ENCODE measurements around the gene NAA80.

The NAA80 gene

GRCh38 chr3:50266017-50266416 lies 33.2 kb downstream of the NAA80 start:
- no CpG with 5 or more reads among the region's 6 CpGs for WGBS, 2 donors (ENCODE audit: extremely low coverage in 2 of 2, insufficient read length in 2 of 2, insufficient replicate concordance in 1 of 2)
- no peak for DNase-seq (ENCODE audit: low spot score)
- no peak overlapping the region for H4K91ac ChIP-seq (ENCODE audit: low read depth, low read length, poor library complexity)

GRCh38 chr3:50265571-50265970 lies 33.6 kb downstream of the NAA80 start:
- Histone ChIP-seq H2AK5ac (ENCODE audit: low read depth, low read length) (peak overlapping the region; percentile 98), H2BK5ac (ENCODE audit: low read length) (peak overlapping the region; percentile 99), H3K36me3 (replicated peaks in 1 of 2; ENCODE audit: control insufficient read depth in 2 of 2, insufficient read depth in 2 of 2, low read length in 2 of 2) (no peaks in the 10 kb centered on the region), H3K14ac (ENCODE audit: low read length) (no peak overlapping the region), H3K4me1 (ENCODE audit: control insufficient read depth in 2 of 2, insufficient read depth in 1 of 2, low read depth in 1 of 2, low read length in 2 of 2) (peaks cover 51 to 71% of the 10 kb centered on the region in 2 donors), H3K79me1 (ENCODE audit: low read depth, low read length) (peaks cover 3% of the 10 kb centered on the region), H2AFZ (ENCODE audit: low read length) (no peak overlapping the region), H3K4me2 (ENCODE audit: insufficient read depth, low read length, poor library complexity, severe bottlenecking) (no peak overlapping the region), H3K18ac (ENCODE audit: low read length) (peak overlapping the region; percentile 99), H3K4me3 (ENCODE audit: low read length in 2 of 2) (no peak overlapping the region), H3K9ac (ENCODE audit: low read depth, low read length, poor library complexity) (peak overlapping the region; percentile 44), H2BK12ac (ENCODE audit: low read length) (peak overlapping the region; percentile 97), H2BK120ac (ENCODE audit: low read depth, low read length) (peak overlapping the region; percentile 88), H2BK15ac (ENCODE audit: low read length) (peak overlapping the region; percentile 94), H3K23ac (ENCODE audit: low read depth, low read length, poor library complexity) (peak overlapping the region; percentile 25), H4K91ac (ENCODE audit: low read depth, low read length, poor library complexity) (peak overlapping the region; percentile 98), H3K9me3 (replicated peaks in 1 of 2; ENCODE audit: control insufficient read depth in 2 of 2, insufficient read depth in 1 of 2, low read depth in 1 of 2, low read length in 2 of 2) (no peaks in the 10 kb centered on the region), H3K4ac (ENCODE audit: low read length) (peak overlapping the region; percentile 69), H3K27me3 (ENCODE audit: control insufficient read depth in 3 of 3, insufficient read depth in 3 of 3, low read depth in 1 of 3, low read length in 3 of 3) (no peaks in the 10 kb centered on the region), H3K27ac (replicated peaks; ENCODE audit: low read length) (peak overlapping the region; percentile 82), H4K8ac (ENCODE audit: low read depth, low read length) (no peak overlapping the region)
- DNase-seq (ENCODE audit: low spot score), result no peak
- no CpG with 5 or more reads among the region's 1 CpG for WGBS, 2 donors (ENCODE audit: extremely low coverage in 2 of 2, insufficient read length in 2 of 2, insufficient replicate concordance in 1 of 2)

More at GRCh38 chr3:50266017-50266416, 33.2 kb downstream of the NAA80 start:
- Histone ChIP-seq H3K4me2 (ENCODE audit: insufficient read depth, low read length, poor library complexity, severe bottlenecking) (no peak overlapping the region), H3K4ac (ENCODE audit: low read length) (peak overlapping the region; percentile 69), H4K8ac (ENCODE audit: low read depth, low read length) (peak overlapping the region; percentile 83), H2BK120ac (ENCODE audit: low read depth, low read length) (no peak overlapping the region), H3K79me1 (ENCODE audit: low read depth, low read length) (peaks cover 3% of the 10 kb centered on the region), H3K36me3 (replicated peaks in 1 of 2; ENCODE audit: control insufficient read depth in 2 of 2, insufficient read depth in 2 of 2, low read length in 2 of 2) (no peaks in the 10 kb centered on the region), H3K9ac (ENCODE audit: low read depth, low read length, poor library complexity) (no peak overlapping the region), H2AK5ac (ENCODE audit: low read depth, low read length) (peak overlapping the region; percentile 98), H3K4me1 (ENCODE audit: control insufficient read depth in 2 of 2, insufficient read depth in 1 of 2, low read depth in 1 of 2, low read length in 2 of 2) (peaks cover 46 to 66% of the 10 kb centered on the region in 2 donors), H3K23ac (ENCODE audit: low read depth, low read length, poor library complexity) (no peak overlapping the region), H3K18ac (ENCODE audit: low read length) (peak overlapping the region; percentile 99), H2BK12ac (ENCODE audit: low read length) (peak overlapping the region; percentile 67), H3K27me3 (ENCODE audit: control insufficient read depth in 3 of 3, insufficient read depth in 3 of 3, low read depth in 1 of 3, low read length in 3 of 3) (no peaks in the 10 kb centered on the region), H3K4me3 (ENCODE audit: low read length in 2 of 2) (no peak overlapping the region), H2AFZ (ENCODE audit: low read length) (no peak overlapping the region), H3K9me3 (replicated peaks in 1 of 2; ENCODE audit: control insufficient read depth in 2 of 2, insufficient read depth in 1 of 2, low read depth in 1 of 2, low read length in 2 of 2) (no peaks in the 10 kb centered on the region), H2BK15ac (ENCODE audit: low read length) (peak overlapping the region; percentile 94), H3K14ac (ENCODE audit: low read length) (peak overlapping the region; percentile 27), H2BK5ac (ENCODE audit: low read length) (peak overlapping the region; percentile 99), H3K27ac (replicated peaks; ENCODE audit: low read length) (no peak overlapping the region)

- peaks cover 3% of the 10 kb centered on the region for H3K79me1 ChIP-seq (ENCODE audit: low read depth, low read length)
- no peak for DNase-seq (ENCODE audit: low spot score)
- peak overlapping the region; percentile 97 for H2BK12ac ChIP-seq (ENCODE audit: low read length)
- peak overlapping the region; percentile 25 for H3K23ac ChIP-seq (ENCODE audit: low read depth, low read length, poor library complexity)
- peak overlapping the region; percentile 94 for H2BK15ac ChIP-seq (ENCODE audit: low read length)
- H3K9ac ChIP-seq (ENCODE audit: low read depth, low read length, poor library complexity), result peak overlapping the region; percentile 34
- no peak overlapping the region for H3K4me3 ChIP-seq (ENCODE audit: low read length in 2 of 2)
- H2AFZ ChIP-seq (ENCODE audit: low read length), result peak overlapping the region; percentile 77
- H4K8ac ChIP-seq (ENCODE audit: low read depth, low read length), result peak overlapping the region; percentile 77
- no peaks in the 10 kb centered on the region for H3K9me3 ChIP-seq (replicated peaks in 1 of 2; ENCODE audit: control insufficient read depth in 2 of 2, insufficient read depth in 1 of 2, low read depth in 1 of 2, low read length in 2 of 2)
- peak overlapping the region; percentile 98 for H4K91ac ChIP-seq (ENCODE audit: low read depth, low read length, poor library complexity)
- peak overlapping the region; percentile 39 for H3K14ac ChIP-seq (ENCODE audit: low read length)
- H3K4ac ChIP-seq (ENCODE audit: low read length), result peak overlapping the region; percentile 87
- peak overlapping the region; percentile 98 for H2AK5ac ChIP-seq (ENCODE audit: low read depth, low read length)
- H2BK5ac ChIP-seq (ENCODE audit: low read length), result peak overlapping the region; percentile 99
- peak overlapping the region; percentile 99 for H3K18ac ChIP-seq (ENCODE audit: low read length)
- no peaks in the 10 kb centered on the region for H3K27me3 ChIP-seq (ENCODE audit: control insufficient read depth in 3 of 3, insufficient read depth in 3 of 3, low read depth in 1 of 3, low read length in 3 of 3)
- H2BK120ac ChIP-seq (ENCODE audit: low read depth, low read length), result peak overlapping the region; percentile 88
- no CpG with 5 or more reads among the region's 7 CpGs for WGBS, 2 donors (ENCODE audit: extremely low coverage in 2 of 2, insufficient read length in 2 of 2, insufficient replicate concordance in 1 of 2)
- H3K36me3 ChIP-seq (replicated peaks in 1 of 2; ENCODE audit: control insufficient read depth in 2 of 2, insufficient read depth in 2 of 2, low read length in 2 of 2), result no peaks in the 10 kb centered on the region
- peak overlapping the region; percentile 82 for H3K27ac ChIP-seq (replicated peaks; ENCODE audit: low read length)
- H3K4me2 ChIP-seq (ENCODE audit: insufficient read depth, low read length, poor library complexity, severe bottlenecking), result no peak overlapping the region
- peaks cover 55 to 74% of the 10 kb centered on the region in 2 donors for H3K4me1 ChIP-seq (ENCODE audit: control insufficient read depth in 2 of 2, insufficient read depth in 1 of 2, low read depth in 1 of 2, low read length in 2 of 2)
These were observed 34.2 kb downstream of the NAA80 start for GRCh38 chr3:50264964-50265485.

- Histone ChIP-seq H3K4ac (ENCODE audit: low read length) (no peak overlapping the region), H3K36me3 (replicated peaks in 1 of 2; ENCODE audit: control insufficient read depth in 2 of 2, insufficient read depth in 2 of 2, low read length in 2 of 2) (peaks cover under 1 to 2% of the 10 kb centered on the region in 2 donors), H4K8ac (ENCODE audit: low read depth, low read length) (peak overlapping the region; percentile 99), H3K23ac (ENCODE audit: low read depth, low read length, poor library complexity) (no peak overlapping the region), H4K91ac (ENCODE audit: low read depth, low read length, poor library complexity) (peak overlapping the region; percentile 64), H3K9me3 (replicated peaks in 1 of 2; ENCODE audit: control insufficient read depth in 2 of 2, insufficient read depth in 1 of 2, low read depth in 1 of 2, low read length in 2 of 2) (no peaks in the 10 kb centered on the region), H2AFZ (ENCODE audit: low read length) (peak overlapping the region; percentile 77), H3K4me3 (ENCODE audit: low read length in 2 of 2) (no peak overlapping the region), H2BK12ac (ENCODE audit: low read length) (peak overlapping the region; percentile 3), H3K18ac (ENCODE audit: low read length) (peak overlapping the region; percentile 89), H3K4me1 (ENCODE audit: control insufficient read depth in 2 of 2, insufficient read depth in 1 of 2, low read depth in 1 of 2, low read length in 2 of 2) (peaks cover 56 to 72% of the 10 kb centered on the region in 2 donors), H2BK15ac (ENCODE audit: low read length) (peak overlapping the region; percentile 23), H3K4me2 (ENCODE audit: insufficient read depth, low read length, poor library complexity, severe bottlenecking) (peak overlapping the region; percentile 42), H3K9ac (ENCODE audit: low read depth, low read length, poor library complexity) (peak overlapping the region; percentile 32), H2BK5ac (ENCODE audit: low read length) (peak overlapping the region; percentile 80), H2BK120ac (ENCODE audit: low read depth, low read length) (peak overlapping the region; percentile 2), H3K27me3 (ENCODE audit: control insufficient read depth in 3 of 3, insufficient read depth in 3 of 3, low read depth in 1 of 3, low read length in 3 of 3) (no peaks in the 10 kb centered on the region), H2AK5ac (ENCODE audit: low read depth, low read length) (peak overlapping the region; percentile 66), H3K14ac (ENCODE audit: low read length) (peak overlapping the region; percentile 39), H3K27ac (replicated peaks; ENCODE audit: low read length) (peak overlapping the region; percentile 95), H3K79me1 (ENCODE audit: low read depth, low read length) (peaks cover 3% of the 10 kb centered on the region)
- DNase-seq (ENCODE audit: low spot score), result peak; percentile 96
- no CpG with 5 or more reads among the region's 7 CpGs for WGBS, 2 donors (ENCODE audit: extremely low coverage in 2 of 2, insufficient read length in 2 of 2, insufficient replicate concordance in 1 of 2)
These were observed 34.7 kb downstream of the NAA80 start for GRCh38 chr3:50264383-50264963.
